Left renal cortex interstitium (tissue), 4 donors: ENCODE measurements around the gene UQCR10. TPM values are rescaled to one million over a fixed set of nuclear protein-coding genes. Genes with fewer than 3 reads are reported as not detected.

Experiments
- polyA plus RNA-seq, 4 donors: library from polyadenylated mRNA; unstranded; fragments of 120-200 nt; gene quantifications; one replicate each; pipeline ENCODE4 v1.2.1, GENCODE V29; 2013; ENCODE audit not compliant: insufficient read length in 4 of 4

UQCR10 gene
- polyA plus RNA-seq, 4 donors = 127 to 183 (median 150) TPM

Other genes starting within 250 kb of the UQCR10 start
- 10 to 100 TPM; 17.3 to 39.2 (median 32.5) TPM for gene THOC5, start 213.6 kb upstream of the UQCR10 start, polyA plus RNA-seq
- gene NIPSNAP1, start 186.3 kb upstream of the UQCR10 start, polyA plus RNA-seq = 100 to 1,000 TPM; 138 to 156 (median 143) TPM
- gene NF2, start 163.7 kb upstream of the UQCR10 start, polyA plus RNA-seq = 10 to 100 TPM; 25.7 to 30.0 (median 27.2) TPM
- under 1 TPM; 0.06 to 0.33 (median 0.13) TPM for gene CABP7, start 47.4 kb upstream of the UQCR10 start, polyA plus RNA-seq
- 10 to 100 TPM; 22.3 to 31.2 (median 26.1) TPM for gene ZMAT5, start 362 bp upstream of the UQCR10 start, polyA plus RNA-seq
- 10 to 100 TPM; 37.9 to 59.8 (median 51.0) TPM for gene ASCC2, start 70.9 kb downstream of the UQCR10 start, polyA plus RNA-seq
- 10 to 100 TPM; 30.3 to 55.3 (median 38.5) TPM for gene MTMR3, start 115.8 kb downstream of the UQCR10 start, polyA plus RNA-seq